ENCODE measurements around the gene IFRD2.

- TF ChIP-seq, protein P1, sequence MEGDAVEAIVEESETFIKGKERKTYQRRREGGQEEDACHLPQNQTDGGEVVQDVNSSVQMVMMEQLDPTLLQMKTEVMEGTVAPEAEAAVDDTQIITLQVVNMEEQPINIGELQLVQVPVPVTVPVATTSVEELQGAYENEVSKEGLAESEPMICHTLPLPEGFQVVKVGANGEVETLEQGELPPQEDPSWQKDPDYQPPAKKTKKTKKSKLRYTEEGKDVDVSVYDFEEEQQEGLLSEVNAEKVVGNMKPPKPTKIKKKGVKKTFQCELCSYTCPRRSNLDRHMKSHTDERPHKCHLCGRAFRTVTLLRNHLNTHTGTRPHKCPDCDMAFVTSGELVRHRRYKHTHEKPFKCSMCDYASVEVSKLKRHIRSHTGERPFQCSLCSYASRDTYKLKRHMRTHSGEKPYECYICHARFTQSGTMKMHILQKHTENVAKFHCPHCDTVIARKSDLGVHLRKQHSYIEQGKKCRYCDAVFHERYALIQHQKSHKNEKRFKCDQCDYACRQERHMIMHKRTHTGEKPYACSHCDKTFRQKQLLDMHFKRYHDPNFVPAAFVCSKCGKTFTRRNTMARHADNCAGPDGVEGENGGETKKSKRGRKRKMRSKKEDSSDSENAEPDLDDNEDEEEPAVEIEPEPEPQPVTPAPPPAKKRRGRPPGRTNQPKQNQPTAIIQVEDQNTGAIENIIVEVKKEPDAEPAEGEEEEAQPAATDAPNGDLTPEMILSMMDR (conservative IDR thresholded peaks at IDR 0.05; ENCODE audit: low read length): no peak
- no peak for TF ChIP-seq EZH2phosphoT487 (IDR thresholded peaks at IDR 0.05; ENCODE audit: borderline replicate concordance)
Observed at GRCh38 chr3:50250514-50250913, 41.7 kb downstream of the IFRD2 start.

All from Loucy (cell line).